GM12878 (cell line): ENCODE measurements around the gene OR56A1. TPM values are rescaled to one million over a fixed set of nuclear protein-coding genes. Genes with fewer than 3 reads are reported as not detected.

ENCODE experiments used
- ATAC-seq: fragments of 200-7000 bp; cut with Tn5 transposase; 3 replicates; pipeline ENCODE4 v1.9.1; 2020; ENCODE audit warnings: mild to moderate bottlenecking, moderate library complexity
- BruUV-seq: library from RNA; stranded (reverse); fragments of 400-500 nt; replicated peaks from 2 replicates; lab custom pipeline; 2021; lab: Mats Ljungman, UMichigan
- CTCF ChIA-PET: fragments of 300-600 bp; sonication (Branson Sonifier 250); formaldehyde crosslinking; extraction: SDS; loops from one replicate; lab custom pipeline; 2021; ENCODE audit warnings: inconsistent platforms; lab: Yijun Ruan, JAX
- POLR2A ChIA-PET: fragments of 350-600 bp; formaldehyde crosslinking; extraction: SDS; loops from one replicate; lab custom pipeline; 2021; ENCODE audit warnings: inconsistent platforms; lab: Charles Lee
- RAD21 ChIA-PET: fragments of 300-600 bp; sonication (Branson Sonifier 250); formaldehyde crosslinking; loops from one replicate; lab custom pipeline; 2023; ENCODE audit warnings: antibody characterized with exemption; ENCODE audit not compliant: unreplicated experiment; lab: Charles Lee
- SMC1A ChIA-PET: fragments of 300-600 bp; sonication (Branson Sonifier 250); formaldehyde crosslinking; loops from one replicate; lab custom pipeline; 2023; ENCODE audit not compliant: unreplicated experiment, uncharacterized antibody; lab: Charles Lee
- DNase-seq: peaks from one replicate; pipeline ENCODE4 v3.0.0-alpha.2; 2011; ENCODE audit warnings: low read depth, low spot score
- FAIRE-seq: peaks from 3 replicates; lab custom pipeline; 2011; peaks lifted over from hg19 to GRCh38; lab: Jason Lieb, UNC
- H2AFZ ChIP-seq: 2 replicates; pipeline ENCODE4 v1.6.0; 2011; ENCODE audit warnings: low read depth, low read length, control low read depth; ENCODE audit not compliant: control insufficient read depth
- H3K27ac ChIP-seq: 2 replicates; pipeline ENCODE4 v1.5.1; 2011; ENCODE audit warnings: control low read depth; ENCODE audit not compliant: control insufficient read depth, insufficient read depth
- H3K27me3 ChIP-seq, 2 experiments: replicated peaks in 1 of 2; 2 replicates each; pipeline versions ENCODE4 v1.6.0 to v1.6.1; 2011; ENCODE audit warnings: low read length in 1 of 2; ENCODE audit not compliant: control insufficient read depth in 2 of 2, insufficient read depth in 2 of 2
- H3K36me3 ChIP-seq, 2 experiments: 2 replicates each; pipeline ENCODE4 v1.5.1; 2011; ENCODE audit warnings: low read length in 1 of 2; ENCODE audit not compliant: control insufficient read depth in 2 of 2, insufficient read depth in 2 of 2
- H3K4me1 ChIP-seq: 2 replicates; pipeline ENCODE4 v1.6.1; 2011; ENCODE audit warnings: mild to moderate bottlenecking, low read length, moderate library complexity, mixed read lengths; ENCODE audit not compliant: control insufficient read depth, insufficient read depth
- H3K4me2 ChIP-seq: 2 replicates; pipeline ENCODE4 v1.6.0; 2011; ENCODE audit warnings: control low read depth; ENCODE audit not compliant: control insufficient read depth, insufficient read depth
- H3K4me3 ChIP-seq: fragments of 200-600 bp; sonication (generic); 2 replicates; pipeline ENCODE4 v1.5.1; 2016
- H3K79me2 ChIP-seq: 2 replicates; pipeline ENCODE4 v1.6.0; 2011; ENCODE audit warnings: low read length; ENCODE audit not compliant: control insufficient read depth, insufficient read depth
- H3K9ac ChIP-seq: 2 replicates; pipeline ENCODE4 v1.8.0; 2011; ENCODE audit warnings: low read length, control low read depth, mixed read lengths; ENCODE audit not compliant: control insufficient read depth, insufficient read depth
- H3K9me3 ChIP-seq: replicated peaks from 3 replicates; pipeline ENCODE4 v1.5.1; 2011; ENCODE audit warnings: mild to moderate bottlenecking, low read length; ENCODE audit not compliant: control insufficient read depth, insufficient read depth
- H4K20me1 ChIP-seq: 2 replicates; pipeline ENCODE4 v1.6.0; 2011; ENCODE audit not compliant: control insufficient read depth, insufficient read depth
- ATF7 ChIP-seq: fragments of 450-650 bp; IDR thresholded peaks from 2 replicates; pipeline ENCODE4 v1.6.1; 2016; ENCODE audit warnings: low read depth, mild to moderate bottlenecking
- BRCA1 ChIP-seq: IDR thresholded peaks from 2 replicates; pipeline ENCODE4 v1.6.1; 2011; ENCODE audit warnings: low read depth, low read length, improper control_type of control experiment
- CHD1 ChIP-seq: IDR thresholded peaks from 2 replicates; pipeline ENCODE4 v1.6.1; 2012; ENCODE audit warnings: low read depth, low read length, improper control_type of control experiment
- DPF2 ChIP-seq: fragments of 450-650 bp; IDR thresholded peaks from 2 replicates; pipeline ENCODE4 v1.6.1; 2017; ENCODE audit warnings: mild to moderate bottlenecking
- EGR1 ChIP-seq, 2 experiments: IDR thresholded peaks; 1 replicate in 1 of 2; 2 replicates in 1 of 2; pipeline ENCODE4 v1.6.1; 2011 to 2012; ENCODE audit warnings: low read depth in 2 of 2, low read length in 2 of 2, borderline replicate concordance in 1 of 2, mild to moderate bottlenecking in 1 of 2, moderate library complexity in 1 of 2
- IRF3 ChIP-seq: fragments of 450-650 bp; IDR thresholded peaks from 2 replicates; pipeline ENCODE4 v1.6.1; 2014; ENCODE audit warnings: mild to moderate bottlenecking
- JUND ChIP-seq: IDR thresholded peaks from 2 replicates; pipeline ENCODE4 v1.6.1; 2012; ENCODE audit warnings: low read depth, mild to moderate bottlenecking, low read length, improper control_type of control experiment, moderate library complexity
- MEF2A ChIP-seq: IDR thresholded peaks from 2 replicates; pipeline ENCODE4 v1.6.1; 2011; ENCODE audit warnings: low read depth, mild to moderate bottlenecking, low read length, moderate library complexity; ENCODE audit not compliant: insufficient read depth
- NBN ChIP-seq: fragments of 450-650 bp; IDR thresholded peaks from 2 replicates; pipeline ENCODE4 v1.6.1; 2016
- NFYA ChIP-seq: IDR thresholded peaks from 2 replicates; pipeline ENCODE4 v1.6.1; 2011; ENCODE audit warnings: low read depth, mild to moderate bottlenecking, low read length, improper control_type of control experiment, borderline replicate concordance
- RCOR1 ChIP-seq: conservative IDR thresholded peaks from 2 replicates; pipeline ENCODE4 v1.6.1; 2012; ENCODE audit warnings: low read depth, low read length, improper control_type of control experiment
- RELA ChIP-seq: fragments of 450-650 bp; IDR thresholded peaks from 2 replicates; pipeline ENCODE4 v1.8.0; 2014; ENCODE audit warnings: borderline replicate concordance; ENCODE audit not compliant: partially characterized antibody
- SMAD5 ChIP-seq: IDR thresholded peaks from 2 replicates; pipeline ENCODE4 v1.6.1; 2016; ENCODE audit warnings: antibody characterized with exemption, low read depth
- SUZ12 ChIP-seq: fragments of 200-600 bp; sonication (generic); IDR thresholded peaks from one replicate; pipeline ENCODE4 v1.6.1; 2018; ENCODE audit warnings: antibody characterized with exemption, mild to moderate bottlenecking; ENCODE audit not compliant: unreplicated experiment
- TCF3 ChIP-seq: IDR thresholded peaks from 2 replicates; pipeline ENCODE4 v1.6.1; 2012; ENCODE audit warnings: low read depth, mild to moderate bottlenecking, low read length, borderline replicate concordance; ENCODE audit not compliant: insufficient read depth
- ZNF274 ChIP-seq: IDR thresholded peaks from one replicate; pipeline ENCODE4 v1.8.0; 2011; ENCODE audit not compliant: insufficient read length, insufficient read depth
- WGBS: methylation state at CpG from one replicate; pipeline ENCODE4 v1.1.6; 2016; ENCODE audit warnings: low lambda C conversion rate; ENCODE audit not compliant: insufficient replicate concordance, insufficient coverage; ENCODE audit errors: missing lambda C conversion rate; 5-methylcytosine and 5-hydroxymethylcytosine counted together
- in situ Hi-C: fragments of 300-500 bp; cut with MboI; formaldehyde crosslinking; loops from 9 replicates; pipeline ENCODE4 v1.14.3; 2018; ENCODE audit warnings: mixed read lengths
- intact Hi-C: fragments of 100-400 bp; cut with micrococcal nuclease; formaldehyde crosslinking; loops from one replicate; pipeline ENCODE4 v1.14.2; 2022; ENCODE audit not compliant: unreplicated experiment
- polyA plus RNA-seq, 11 experiments: library from polyadenylated mRNA; depleted of rRNA in 4 of 11; unstranded in 6 of 11; stranded (reverse) in 5 of 11; fragments of >200 nt; fragmentation: Nextera tagmentation in 4 of 11; fragmentation: Illumina TruSeq in 1 of 11; extraction: Ambion mirVana in 4 of 11; extraction: Trizol in 1 of 11; gene quantifications; 1 replicate in 1 of 11; 2 replicates in 10 of 11; pipeline versions ENCODE4 v1.2.1 to v1.2.3, GENCODE V29; 2011 to 2016; ENCODE audit warnings: inconsistent platforms in 2 of 11, missing spikeins in 2 of 11, low read depth in 1 of 11
- total RNA-seq, 4 experiments: library from RNA; depleted of rRNA in 3 of 4; stranded (reverse); fragments of >200 nt in 3 of 4; fragmentation: Illumina TruSeq in 1 of 4; extraction: Trizol in 1 of 4; gene quantifications; 2 replicates each; pipeline versions ENCODE4 v1.2.1 to v1.2.3, GENCODE V29; 2013 to 2021
- TF ChIP-seq, protein P1 (sequence below): fragments of 450-650 bp; conservative IDR thresholded peaks from 2 replicates; pipeline ENCODE4 v1.6.1; 2017; ENCODE audit warnings: mild to moderate bottlenecking, moderate library complexity

OR56A1 gene
- total and polyA plus RNA-seq, 10 of the 15 experiments (the other 5 are each of a cell fraction or from before 2014, with no cell fraction given): not detected

DNA sequence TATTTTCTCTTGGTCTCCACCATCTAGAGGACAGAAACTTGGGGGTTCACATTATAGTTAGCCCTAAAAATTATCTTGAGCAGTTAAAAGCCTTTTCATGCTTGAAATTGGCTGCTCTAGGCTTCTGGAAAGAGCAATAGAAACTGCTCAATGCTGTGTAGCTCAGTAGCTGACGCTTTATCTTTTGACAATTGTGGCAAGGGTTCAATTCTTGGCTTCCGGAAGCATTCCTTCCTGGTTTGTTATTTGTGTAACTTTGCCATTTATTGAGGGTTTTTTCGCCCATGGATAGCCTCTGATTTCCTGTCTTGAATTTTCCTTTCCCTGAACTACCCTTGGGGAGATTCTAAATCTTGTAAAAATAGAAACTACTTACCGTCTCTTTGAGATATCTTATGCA is 10.3 kb upstream of the OR56A1 start:
- TF ChIP-seq ZNF274 (no peak), RELA (no peak), NBN (no peak), SMAD5 (no peak), ATF7 (no peak), RCOR1 (no peak), CHD1 (no peak), JUND (no peak), DPF2 (no peak), IRF3 (no peak), MEF2A (no peak), NFYA (no peak), EGR1 (IDR thresholded peaks at IDR 0.05; ENCODE audit: borderline replicate concordance in 1 of 2, low read depth in 2 of 2, low read length in 2 of 2) (no peak), BRCA1 (no peak), TCF3 (no peak), SUZ12 (no peak)
- TF ChIP-seq, protein P1, sequence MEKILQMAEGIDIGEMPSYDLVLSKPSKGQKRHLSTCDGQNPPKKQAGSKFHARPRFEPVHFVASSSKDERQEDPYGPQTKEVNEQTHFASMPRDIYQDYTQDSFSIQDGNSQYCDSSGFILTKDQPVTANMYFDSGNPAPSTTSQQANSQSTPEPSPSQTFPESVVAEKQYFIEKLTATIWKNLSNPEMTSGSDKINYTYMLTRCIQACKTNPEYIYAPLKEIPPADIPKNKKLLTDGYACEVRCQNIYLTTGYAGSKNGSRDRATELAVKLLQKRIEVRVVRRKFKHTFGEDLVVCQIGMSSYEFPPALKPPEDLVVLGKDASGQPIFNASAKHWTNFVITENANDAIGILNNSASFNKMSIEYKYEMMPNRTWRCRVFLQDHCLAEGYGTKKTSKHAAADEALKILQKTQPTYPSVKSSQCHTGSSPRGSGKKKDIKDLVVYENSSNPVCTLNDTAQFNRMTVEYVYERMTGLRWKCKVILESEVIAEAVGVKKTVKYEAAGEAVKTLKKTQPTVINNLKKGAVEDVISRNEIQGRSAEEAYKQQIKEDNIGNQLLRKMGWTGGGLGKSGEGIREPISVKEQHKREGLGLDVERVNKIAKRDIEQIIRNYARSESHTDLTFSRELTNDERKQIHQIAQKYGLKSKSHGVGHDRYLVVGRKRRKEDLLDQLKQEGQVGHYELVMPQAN: no peak

More for the DNA sequence above, 10.3 kb upstream of the OR56A1 start:
- intact Hi-C loops: no loop called here
- Histone ChIP-seq H3K9ac (no peak overlapping the region), H3K27ac (no peak overlapping the region), H3K36me3 (no peaks in the 10 kb centered on the region), H4K20me1 (no peaks in the 10 kb centered on the region), H3K27me3 (no peaks in the 10 kb centered on the region; a peak in 1 of 4 replicates), H3K79me2 (no peaks in the 10 kb centered on the region), H3K4me1 (no peaks in the 10 kb centered on the region), H3K9me3 (no peaks in the 10 kb centered on the region), H3K4me3 (no peak overlapping the region), H2AFZ (no peak overlapping the region), H3K4me2 (no peak overlapping the region)
- no peak for FAIRE-seq
- no TSS peak for BruUV-seq
- no peak for DNase-seq
- ChIA-PET POLR2A (no interaction called here), SMC1A (no interaction called here), CTCF (interaction anchor here (1.1 kb wide), 1 partner anchor 17 kb away, joined by 4 read pairs; no protein-coding TSS in a partner anchor), RAD21 (no interaction called here)
- WGBS: 21% methylated on average over 4 of the region's 4 CpGs
- in situ Hi-C loops: no loop called here
- no peak for ATAC-seq
